ENCODE data around the gene TGFBR3. TPM values are rescaled to one million over a fixed set of nuclear protein-coding genes. Genes with fewer than 3 reads are reported as not detected.
A peak's percentile ranks its signal among the peaks of the same experiment; 100 is the strongest.

TGFBR3 gene
- total and polyA plus RNA-seq, 2 of the 13 experiments (the other 11 are each of a cell fraction or from before 2014, with no cell fraction given), result 76.5 to 195 TPM

DNA sequence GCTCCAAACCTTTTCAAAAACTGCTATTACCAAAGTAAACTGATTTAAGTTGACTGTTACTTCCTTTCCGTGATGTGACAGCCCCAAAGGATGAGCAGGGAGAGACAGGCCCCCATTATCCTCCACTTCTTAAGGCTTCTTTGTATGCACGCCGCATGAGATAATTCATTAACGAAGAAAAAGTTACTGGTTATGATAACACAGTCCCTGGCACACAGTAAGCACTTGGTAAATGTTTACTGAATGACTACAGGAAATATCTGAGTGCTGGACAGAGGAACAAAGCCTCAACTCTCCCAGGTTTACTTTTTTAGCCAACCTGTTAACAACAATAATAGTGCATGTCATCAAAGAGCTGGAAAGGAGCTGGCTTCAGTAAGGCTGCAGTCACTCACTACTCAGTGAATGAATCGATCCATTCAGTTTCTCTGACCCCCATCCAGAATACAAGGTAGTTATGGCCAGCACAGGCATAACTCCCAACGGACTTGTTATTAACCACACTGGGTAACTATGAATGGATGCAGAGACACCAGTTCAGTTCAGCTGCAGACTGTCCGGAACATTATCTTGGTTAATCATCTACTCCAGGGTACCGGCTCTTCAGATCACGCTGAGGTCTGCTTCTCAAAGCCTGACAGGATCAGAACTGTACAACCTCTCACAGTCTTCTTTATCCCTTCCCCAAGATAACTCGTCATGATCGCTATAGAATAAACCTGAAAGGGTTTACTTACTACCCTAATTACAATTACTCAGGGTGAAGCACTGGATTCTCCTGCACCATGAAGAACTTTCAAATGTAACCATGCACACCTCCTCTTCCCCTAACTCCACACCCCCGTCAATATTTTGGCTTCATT lies 58.3 kb downstream of the TGFBR3 start (continued):
- TF ChIP-seq, protein P1, sequence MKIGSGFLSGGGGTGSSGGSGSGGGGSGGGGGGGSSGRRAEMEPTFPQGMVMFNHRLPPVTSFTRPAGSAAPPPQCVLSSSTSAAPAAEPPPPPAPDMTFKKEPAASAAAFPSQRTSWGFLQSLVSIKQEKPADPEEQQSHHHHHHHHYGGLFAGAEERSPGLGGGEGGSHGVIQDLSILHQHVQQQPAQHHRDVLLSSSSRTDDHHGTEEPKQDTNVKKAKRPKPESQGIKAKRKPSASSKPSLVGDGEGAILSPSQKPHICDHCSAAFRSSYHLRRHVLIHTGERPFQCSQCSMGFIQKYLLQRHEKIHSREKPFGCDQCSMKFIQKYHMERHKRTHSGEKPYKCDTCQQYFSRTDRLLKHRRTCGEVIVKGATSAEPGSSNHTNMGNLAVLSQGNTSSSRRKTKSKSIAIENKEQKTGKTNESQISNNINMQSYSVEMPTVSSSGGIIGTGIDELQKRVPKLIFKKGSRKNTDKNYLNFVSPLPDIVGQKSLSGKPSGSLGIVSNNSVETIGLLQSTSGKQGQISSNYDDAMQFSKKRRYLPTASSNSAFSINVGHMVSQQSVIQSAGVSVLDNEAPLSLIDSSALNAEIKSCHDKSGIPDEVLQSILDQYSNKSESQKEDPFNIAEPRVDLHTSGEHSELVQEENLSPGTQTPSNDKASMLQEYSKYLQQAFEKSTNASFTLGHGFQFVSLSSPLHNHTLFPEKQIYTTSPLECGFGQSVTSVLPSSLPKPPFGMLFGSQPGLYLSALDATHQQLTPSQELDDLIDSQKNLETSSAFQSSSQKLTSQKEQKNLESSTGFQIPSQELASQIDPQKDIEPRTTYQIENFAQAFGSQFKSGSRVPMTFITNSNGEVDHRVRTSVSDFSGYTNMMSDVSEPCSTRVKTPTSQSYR (CRISPR knock-in tag; IDR thresholded peaks at IDR 0.05; ENCODE audit: borderline replicate concordance), result no peak
- TF ChIP-seq ZNF761 (CRISPR knock-in tag; conservative IDR thresholded peaks at IDR 0.05) (no peak), ZNF101 (CRISPR knock-in tag; IDR thresholded peaks at IDR 0.05; ENCODE audit: borderline replicate concordance, low read depth) (no peak), ZNF343 (CRISPR knock-in tag; IDR thresholded peaks at IDR 0.05) (peak; percentile 97), NR3C1 (CRISPR knock-in tag; IDR thresholded peaks at IDR 0.05) (no peak), ARID3A (IDR thresholded peaks at IDR 0.05; ENCODE audit: low read depth, low read length) (no peak), MIXL1 (CRISPR knock-in tag; IDR thresholded peaks at IDR 0.05) (no peak), CENPBD1 (CRISPR knock-in tag; IDR thresholded peaks at IDR 0.05; ENCODE audit: borderline replicate concordance, low read depth) (no peak), FOXA1 (IDR thresholded peaks at IDR 0.05) (no peak), FOXA1 (CRISPR knock-in tag; IDR thresholded peaks at IDR 0.05) (peak; percentile 85), SYNCRIP (IDR thresholded peaks at IDR 0.05; ENCODE audit: insufficient read depth, low read depth, low read length) (no peak), ZNF160 (CRISPR knock-in tag; IDR thresholded peaks at IDR 0.05) (no peak), NAIF1 (CRISPR knock-in tag; IDR thresholded peaks at IDR 0.05; ENCODE audit: borderline replicate concordance) (0 out of 2 replicates have a peak, but pooled peaks have one; percentile 32), ZEB1 (IDR thresholded peaks at IDR 0.05; ENCODE audit: insufficient replicate concordance, low read depth) (no peak), ZNF432 (CRISPR knock-in tag; IDR thresholded peaks at IDR 0.05; ENCODE audit: borderline replicate concordance) (no peak), CEBPG (CRISPR knock-in tag; IDR thresholded peaks at IDR 0.05) (no peak; the same call in 1 of the 2 replicates), ZNF83 (CRISPR knock-in tag; IDR thresholded peaks at IDR 0.05; ENCODE audit: borderline replicate concordance) (no peak), MAFK (conservative IDR thresholded peaks at IDR 0.05 in 1 of 2, IDR thresholded peaks at IDR 0.05 in 1 of 2; ENCODE audit: low read length in 2 of 2) (no peak), TP53 (CRISPR knock-in tag; conservative IDR thresholded peaks at IDR 0.05) (no peak), ZNF431 (CRISPR knock-in tag; IDR thresholded peaks at IDR 0.05; ENCODE audit: borderline replicate concordance, low read depth) (no peak), THAP7 (CRISPR knock-in tag; IDR thresholded peaks at IDR 0.05) (no peak), ETV5 (CRISPR knock-in tag; IDR thresholded peaks at IDR 0.05; ENCODE audit: borderline replicate concordance) (peak; percentile 66), PHF5A (CRISPR knock-in tag; IDR thresholded peaks at IDR 0.05; ENCODE audit: low read depth, unreplicated experiment) (no peak)
- TF ChIP-seq, protein P2, sequence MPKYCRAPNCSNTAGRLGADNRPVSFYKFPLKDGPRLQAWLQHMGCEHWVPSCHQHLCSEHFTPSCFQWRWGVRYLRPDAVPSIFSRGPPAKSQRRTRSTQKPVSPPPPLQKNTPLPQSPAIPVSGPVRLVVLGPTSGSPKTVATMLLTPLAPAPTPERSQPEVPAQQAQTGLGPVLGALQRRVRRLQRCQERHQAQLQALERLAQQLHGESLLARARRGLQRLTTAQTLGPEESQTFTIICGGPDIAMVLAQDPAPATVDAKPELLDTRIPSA (CRISPR knock-in tag; IDR thresholded peaks at IDR 0.05; ENCODE audit: borderline replicate concordance), result no peak
